ENCODE data around the gene LRRC49.
"Not testable (repeated sequence)": the region's sequence is repeated elsewhere in the genome, so short reads cannot be mapped to it uniquely, and the experiment has no call there.

The LRRC49 gene

DNA sequence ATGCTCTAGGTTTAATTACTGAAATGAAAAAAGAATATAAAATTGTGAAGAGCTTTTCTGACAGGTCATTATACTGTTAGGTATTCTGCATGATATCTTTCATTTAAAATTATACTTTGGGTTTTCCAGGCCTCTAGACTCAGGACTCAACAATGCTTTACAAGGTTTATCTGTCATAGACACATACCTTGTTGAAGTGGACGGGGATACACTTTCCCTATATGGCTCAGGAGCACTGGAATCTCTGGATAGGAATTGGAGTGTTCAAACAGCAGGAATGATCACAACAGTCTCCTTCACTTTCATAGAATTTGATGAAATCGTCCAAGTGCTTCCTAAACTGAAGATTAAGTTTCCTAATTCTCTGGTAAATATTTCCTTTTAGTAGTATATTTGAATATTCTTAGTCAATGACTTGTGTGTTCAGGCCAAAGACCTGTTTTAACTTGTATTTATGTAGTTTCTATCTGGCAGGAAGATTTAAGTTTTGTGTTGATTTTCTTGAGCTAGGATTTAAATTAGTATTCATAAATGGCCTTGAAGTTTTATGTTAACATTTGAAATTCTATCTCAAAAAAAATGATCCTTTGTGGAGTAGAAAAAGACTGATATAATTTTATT, 115.7 kb downstream of the LRRC49 start:
- H3K27me3 Mint-ChIP-seq, result no peaks in the 10 kb centered on the region
- H3K4me3 Mint-ChIP-seq, result no peak overlapping the region
- no peaks in the 10 kb centered on the region for H3K36me3 Mint-ChIP-seq (ENCODE audit: low read depth)
- intact Hi-C loops (cut with micrococcal nuclease), result no loop called here
- H3K27ac Mint-ChIP-seq, result no peak overlapping the region
- no peaks in the 10 kb centered on the region for H3K9me3 Mint-ChIP-seq
- no peaks in the 10 kb centered on the region for H3K4me1 Mint-ChIP-seq (ENCODE audit: low read depth)

DNA sequence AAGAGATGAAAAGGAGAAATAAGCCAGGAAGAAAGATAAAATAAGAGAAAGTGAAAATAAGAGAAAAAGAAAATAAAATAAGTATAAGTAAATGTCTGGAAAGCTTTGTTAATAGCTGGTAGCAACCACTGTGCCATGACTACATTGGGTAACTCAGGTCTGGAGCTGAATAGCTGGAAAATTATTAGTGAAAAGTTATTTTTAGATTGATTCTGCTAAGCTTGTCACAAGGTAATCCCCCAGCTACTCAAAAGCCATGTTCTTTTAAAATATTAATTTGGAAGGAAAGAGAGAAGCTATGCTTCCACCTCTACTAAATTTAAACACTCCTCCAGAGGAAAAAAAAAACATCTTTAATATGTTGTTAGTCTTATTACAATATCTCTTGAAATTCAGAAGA, 117.8 kb downstream of the LRRC49 start:
- H3K27me3 Mint-ChIP-seq, result no peaks in the 10 kb centered on the region
- no peaks in the 10 kb centered on the region for H3K4me1 Mint-ChIP-seq (ENCODE audit: low read depth)
- intact Hi-C loops (cut with micrococcal nuclease), result loop anchor here (10.0 kb wide), 1 partner anchor 424 kb away; no protein-coding TSS in a partner anchor
- H3K4me3 Mint-ChIP-seq, result no peak overlapping the region
- H3K27ac Mint-ChIP-seq, result no peak overlapping the region
- H3K36me3 Mint-ChIP-seq (ENCODE audit: low read depth), result no peaks in the 10 kb centered on the region
- H3K9me3 Mint-ChIP-seq, result no peaks in the 10 kb centered on the region

DNA sequence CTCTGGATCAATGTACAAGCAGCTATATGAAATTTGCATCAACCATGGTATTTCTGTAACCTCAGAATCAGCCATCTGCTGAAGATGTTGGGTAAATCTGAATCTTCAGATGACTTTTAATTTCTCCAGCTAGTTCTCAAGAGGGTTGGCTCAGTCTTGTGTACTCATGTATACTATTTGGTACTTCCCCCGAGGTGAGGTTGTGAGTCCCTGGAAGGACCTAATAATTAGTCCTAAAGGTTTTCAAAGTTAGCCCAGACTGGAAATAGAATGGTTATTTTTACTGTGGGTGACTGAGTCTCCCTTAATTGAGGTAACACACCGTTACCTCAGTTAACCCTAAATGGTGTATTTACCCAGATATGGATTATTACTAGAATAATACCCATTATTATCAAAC, 118.4 kb downstream of the LRRC49 start:
- no peaks in the 10 kb centered on the region for H3K27me3 Mint-ChIP-seq

DNA sequence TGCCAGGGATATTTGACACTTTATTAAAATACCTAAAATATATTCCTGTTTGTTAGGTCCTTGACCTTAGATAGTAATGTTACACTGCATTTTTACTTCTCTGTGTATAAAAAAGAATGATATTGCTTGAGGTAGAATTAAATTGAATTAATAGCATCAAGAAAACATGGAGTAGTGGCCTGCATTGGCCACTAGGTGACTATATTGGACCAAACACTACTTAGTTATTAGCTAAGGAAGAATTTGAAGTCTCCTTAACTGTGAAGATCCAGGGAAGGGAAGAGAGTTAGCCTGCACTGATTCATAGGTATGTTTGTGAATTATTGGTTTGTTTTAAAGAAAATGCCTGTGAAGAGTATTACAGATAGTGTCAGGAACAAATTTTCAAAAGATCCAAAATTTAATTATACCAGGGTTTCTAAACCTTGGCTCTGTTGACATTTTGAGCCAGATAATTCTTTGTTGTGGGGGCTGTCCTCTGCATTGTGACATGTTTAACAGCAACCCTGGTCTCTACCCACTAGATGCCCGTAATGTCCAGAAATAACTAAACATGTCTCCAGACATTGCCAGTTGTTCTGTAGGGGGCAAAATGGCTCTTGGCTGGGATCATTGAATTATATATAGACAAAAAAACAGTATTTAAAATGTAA, 119.0 kb downstream of the LRRC49 start:
- Mint-ChIP-seq H3K9me3 (no peaks in the 10 kb centered on the region), H3K4me3 (no peak overlapping the region), H3K36me3 (ENCODE audit: low read depth) (no peaks in the 10 kb centered on the region), H3K4me1 (ENCODE audit: low read depth) (no peaks in the 10 kb centered on the region), H3K27ac (no peak overlapping the region), H3K27me3 (no peaks in the 10 kb centered on the region)
- intact Hi-C loops (cut with micrococcal nuclease), result loop anchor here (10.0 kb wide), 1 partner anchor 423 kb away; no protein-coding TSS in a partner anchor

More for the DNA sequence above, 118.4 kb downstream of the LRRC49 start:
- Mint-ChIP-seq H3K4me3 (no peak overlapping the region), H3K27ac (no peak overlapping the region), H3K36me3 (ENCODE audit: low read depth) (no peaks in the 10 kb centered on the region), H3K4me1 (ENCODE audit: low read depth) (no peaks in the 10 kb centered on the region), H3K9me3 (no peaks in the 10 kb centered on the region)
- intact Hi-C loops (cut with micrococcal nuclease), result loop anchor here (10.0 kb wide), 1 partner anchor 424 kb away; no protein-coding TSS in a partner anchor

DNA sequence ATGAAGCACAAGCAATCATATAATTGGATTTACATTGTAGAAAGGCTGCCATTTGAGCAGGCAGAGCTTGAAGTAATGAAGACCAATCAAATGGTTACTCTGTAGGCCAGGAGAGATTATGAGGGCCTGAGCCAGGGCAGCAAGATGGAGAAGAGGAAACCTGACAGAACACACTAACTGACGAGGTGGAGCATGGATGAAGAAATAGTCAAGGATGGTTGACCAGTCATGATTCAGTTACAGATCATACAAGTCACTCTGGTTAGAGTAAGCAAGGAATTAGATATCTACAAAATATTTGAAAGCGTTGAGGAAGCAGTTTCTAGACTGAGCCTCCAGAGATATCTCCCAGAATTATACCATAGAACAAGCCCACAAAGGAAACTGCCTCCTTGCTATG, 120.8 kb downstream of the LRRC49 start:
- Mint-ChIP-seq H3K4me3 (no peak overlapping the region), H3K4me1 (ENCODE audit: low read depth) (no peaks in the 10 kb centered on the region), H3K9me3 (no peaks in the 10 kb centered on the region), H3K27me3 (no peaks in the 10 kb centered on the region), H3K27ac (no peak overlapping the region), H3K36me3 (ENCODE audit: low read depth) (no peaks in the 10 kb centered on the region)
- intact Hi-C loops (cut with micrococcal nuclease), result loop anchor here (10.0 kb wide), 1 partner anchor 421 kb away; no protein-coding TSS in a partner anchor

DNA sequence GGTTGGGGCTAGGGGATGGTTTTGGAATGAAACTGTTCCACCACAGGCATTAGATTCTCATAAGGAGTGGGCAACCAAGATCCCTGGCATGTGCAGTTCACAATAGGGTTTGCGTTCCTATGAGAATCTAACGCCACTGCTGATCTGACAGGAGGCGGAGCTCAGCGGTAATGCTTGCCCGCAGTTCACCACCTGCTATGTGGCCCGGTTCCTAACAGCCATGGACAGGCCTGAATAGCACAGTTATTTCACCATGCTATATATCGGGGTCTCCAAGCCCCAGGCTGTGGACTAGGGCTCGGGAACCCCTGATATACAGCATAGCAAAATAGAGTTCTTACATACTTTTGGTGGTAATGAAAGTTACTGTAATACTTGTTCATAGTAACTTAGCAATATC, 122.7 kb downstream of the LRRC49 start:
- Mint-ChIP-seq H3K4me3 (no peak overlapping the region), H3K27ac (no peak overlapping the region), H3K36me3 (ENCODE audit: low read depth) (no peaks in the 10 kb centered on the region), H3K27me3 (no peaks in the 10 kb centered on the region), H3K4me1 (ENCODE audit: low read depth) (no peaks in the 10 kb centered on the region), H3K9me3 (peaks cover 7% of the 10 kb centered on the region)
- intact Hi-C loops (cut with micrococcal nuclease), result loop anchor here (10.0 kb wide), 1 partner anchor 419 kb away; no protein-coding TSS in a partner anchor

DNA sequence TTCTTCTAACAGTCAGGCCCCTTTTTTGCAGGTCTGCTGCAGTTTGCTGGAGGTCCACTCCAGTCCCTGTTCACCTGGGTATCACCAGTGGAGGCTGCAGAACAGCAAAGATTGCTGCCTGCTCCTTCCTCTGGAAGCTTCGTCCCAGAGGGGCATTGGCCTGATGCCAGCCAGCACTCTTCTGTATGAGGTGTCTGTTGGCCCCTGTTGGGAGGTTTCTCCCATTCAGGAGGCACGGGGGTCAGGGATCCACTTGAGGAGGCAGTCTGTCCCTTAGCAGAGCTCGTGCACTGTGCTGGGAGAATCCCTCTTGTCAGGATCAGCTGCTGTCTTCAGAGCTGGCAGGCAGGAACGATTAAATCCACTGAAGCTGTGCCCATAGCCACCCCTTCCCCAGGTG, 138.6 kb downstream of the LRRC49 start:
- H3K9me3 Mint-ChIP-seq, result peaks cover 15% of the 10 kb centered on the region
- H3K4me3 Mint-ChIP-seq; intact Hi-C loops (cut with micrococcal nuclease); H3K27me3 Mint-ChIP-seq; H3K4me1 Mint-ChIP-seq (ENCODE audit: low read depth); H3K36me3 Mint-ChIP-seq (ENCODE audit: low read depth); H3K27ac Mint-ChIP-seq: not testable (repeated sequence)

DNA sequence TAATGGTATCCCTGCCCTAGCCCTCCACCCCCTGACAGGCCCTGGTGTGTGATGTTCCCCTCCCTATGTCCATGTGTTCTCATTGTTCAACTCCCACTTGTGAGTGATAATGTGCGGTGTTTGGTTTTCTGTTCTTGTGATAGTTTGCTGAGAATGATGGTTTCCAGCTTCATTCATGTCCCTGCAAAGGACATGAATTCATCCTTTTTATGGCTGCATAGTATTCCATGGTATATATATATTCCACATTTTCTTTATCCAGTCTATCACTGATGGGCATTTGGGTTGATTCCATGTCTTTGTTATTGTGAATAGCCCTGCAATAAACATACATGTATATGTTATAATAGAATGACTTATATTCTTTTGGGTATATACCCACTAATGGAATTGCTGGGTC, 142.9 kb downstream of the LRRC49 start:
- intact Hi-C loops (cut with micrococcal nuclease); H3K9me3 Mint-ChIP-seq; H3K36me3 Mint-ChIP-seq (ENCODE audit: low read depth); H3K27ac Mint-ChIP-seq; H3K4me1 Mint-ChIP-seq (ENCODE audit: low read depth); H3K4me3 Mint-ChIP-seq; H3K27me3 Mint-ChIP-seq: not testable (repeated sequence)

DNA sequence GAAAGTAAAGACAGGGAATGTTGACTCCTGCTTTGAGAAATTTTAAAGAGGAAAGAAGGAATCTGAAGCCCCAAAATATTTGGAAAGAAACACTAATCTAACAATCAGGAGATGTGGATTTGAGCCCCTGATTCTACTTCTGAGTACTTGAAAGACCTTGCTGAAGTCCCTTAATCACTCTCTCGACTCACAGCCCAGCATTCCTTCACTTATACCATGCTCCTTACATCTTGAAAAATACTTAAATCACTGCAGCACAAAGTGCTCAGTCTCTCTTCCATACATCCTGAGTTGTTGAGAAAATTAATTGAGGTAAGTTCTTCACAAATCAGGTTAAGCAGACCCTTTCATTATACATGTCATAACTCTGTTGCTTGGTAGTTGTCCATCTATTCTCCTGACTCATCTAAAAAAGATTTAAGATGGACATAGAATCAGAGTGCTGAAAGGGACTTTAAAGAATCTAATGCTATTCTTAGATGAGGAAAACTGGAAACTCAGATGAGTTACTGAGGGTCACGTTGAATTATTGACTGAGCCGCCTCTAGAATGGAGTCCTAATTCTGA, 149.8 kb downstream of the LRRC49 start:
- H3K27ac Mint-ChIP-seq, result no peak overlapping the region
- H3K4me3 Mint-ChIP-seq, result no peak overlapping the region
- intact Hi-C loops (cut with micrococcal nuclease), result no loop called here
- no peaks in the 10 kb centered on the region for H3K36me3 Mint-ChIP-seq (ENCODE audit: low read depth)
- no peaks in the 10 kb centered on the region for H3K9me3 Mint-ChIP-seq
- no peaks in the 10 kb centered on the region for H3K4me1 Mint-ChIP-seq (ENCODE audit: low read depth)
- H3K27me3 Mint-ChIP-seq, result no peaks in the 10 kb centered on the region

DNA sequence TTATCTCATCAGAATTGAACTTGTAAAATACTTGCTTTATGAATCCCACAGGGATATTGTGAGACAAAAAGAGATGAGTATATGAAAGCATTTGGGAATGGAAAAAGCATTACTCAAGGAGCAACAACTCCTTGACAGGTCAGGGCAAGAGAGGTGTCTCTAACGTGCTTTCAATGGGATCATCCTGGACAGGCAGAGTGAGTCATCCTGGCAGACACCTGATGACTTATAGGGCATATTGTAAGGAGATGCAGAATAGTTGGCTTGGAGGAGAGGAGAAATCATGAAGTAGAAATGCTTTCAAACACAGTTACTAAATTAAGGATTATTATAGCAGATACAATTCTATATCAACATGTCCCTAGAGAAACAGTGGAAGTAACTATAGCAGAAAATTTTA, 150.7 kb downstream of the LRRC49 start:
- H3K9me3 Mint-ChIP-seq, result no peaks in the 10 kb centered on the region
- no peaks in the 10 kb centered on the region for H3K27me3 Mint-ChIP-seq
- intact Hi-C loops (cut with micrococcal nuclease), result no loop called here
- no peak overlapping the region for H3K4me3 Mint-ChIP-seq
- H3K36me3 Mint-ChIP-seq (ENCODE audit: low read depth), result no peaks in the 10 kb centered on the region
- no peaks in the 10 kb centered on the region for H3K4me1 Mint-ChIP-seq (ENCODE audit: low read depth)
- no peak overlapping the region for H3K27ac Mint-ChIP-seq

DNA sequence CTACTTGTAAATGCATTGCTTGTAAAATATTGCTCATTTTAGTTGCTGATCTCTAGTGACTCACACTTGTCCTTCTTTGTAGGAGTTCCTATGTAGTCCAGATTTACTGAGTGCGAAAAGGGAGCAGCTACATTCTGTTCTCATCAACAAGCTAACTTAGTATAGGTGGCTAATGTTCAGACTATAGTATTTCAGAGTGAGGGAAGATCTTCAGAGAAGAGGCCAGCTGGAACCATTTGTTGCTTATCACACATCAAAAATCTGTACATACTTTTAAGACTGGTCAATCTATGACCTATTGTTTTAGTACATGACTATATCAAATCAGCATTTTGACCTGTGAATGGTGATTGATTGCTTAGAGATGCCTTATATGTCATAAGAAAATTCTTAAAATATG, 151.4 kb downstream of the LRRC49 start:
- Mint-ChIP-seq H3K27me3 (no peaks in the 10 kb centered on the region), H3K4me3 (no peak overlapping the region), H3K36me3 (ENCODE audit: low read depth) (no peaks in the 10 kb centered on the region), H3K4me1 (ENCODE audit: low read depth) (no peaks in the 10 kb centered on the region), H3K27ac (no peak overlapping the region), H3K9me3 (no peaks in the 10 kb centered on the region)
- intact Hi-C loops (cut with micrococcal nuclease), result no loop called here

DNA sequence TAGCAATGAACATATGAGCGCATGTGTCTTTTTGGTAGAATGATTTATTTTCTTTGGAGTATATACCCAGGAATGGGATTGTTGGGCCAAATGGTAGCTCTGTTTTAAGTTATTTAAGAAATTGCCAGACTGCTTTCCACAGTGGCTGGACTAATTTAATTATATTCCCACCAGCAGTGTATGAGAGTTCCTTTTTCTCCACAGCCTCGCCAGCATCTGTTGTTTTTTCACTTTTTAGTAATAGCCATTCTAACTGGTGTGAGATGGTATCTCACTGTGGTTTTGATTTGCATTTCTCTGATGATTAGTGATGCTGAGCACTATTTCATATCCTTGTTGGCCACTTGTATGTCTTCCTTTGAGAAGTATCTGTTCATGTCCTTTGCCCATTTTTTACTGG, 153.5 kb downstream of the LRRC49 start:
- H3K27ac Mint-ChIP-seq; H3K9me3 Mint-ChIP-seq; H3K27me3 Mint-ChIP-seq; H3K36me3 Mint-ChIP-seq (ENCODE audit: low read depth); H3K4me1 Mint-ChIP-seq (ENCODE audit: low read depth); H3K4me3 Mint-ChIP-seq; intact Hi-C loops (cut with micrococcal nuclease): not testable (repeated sequence)

DNA sequence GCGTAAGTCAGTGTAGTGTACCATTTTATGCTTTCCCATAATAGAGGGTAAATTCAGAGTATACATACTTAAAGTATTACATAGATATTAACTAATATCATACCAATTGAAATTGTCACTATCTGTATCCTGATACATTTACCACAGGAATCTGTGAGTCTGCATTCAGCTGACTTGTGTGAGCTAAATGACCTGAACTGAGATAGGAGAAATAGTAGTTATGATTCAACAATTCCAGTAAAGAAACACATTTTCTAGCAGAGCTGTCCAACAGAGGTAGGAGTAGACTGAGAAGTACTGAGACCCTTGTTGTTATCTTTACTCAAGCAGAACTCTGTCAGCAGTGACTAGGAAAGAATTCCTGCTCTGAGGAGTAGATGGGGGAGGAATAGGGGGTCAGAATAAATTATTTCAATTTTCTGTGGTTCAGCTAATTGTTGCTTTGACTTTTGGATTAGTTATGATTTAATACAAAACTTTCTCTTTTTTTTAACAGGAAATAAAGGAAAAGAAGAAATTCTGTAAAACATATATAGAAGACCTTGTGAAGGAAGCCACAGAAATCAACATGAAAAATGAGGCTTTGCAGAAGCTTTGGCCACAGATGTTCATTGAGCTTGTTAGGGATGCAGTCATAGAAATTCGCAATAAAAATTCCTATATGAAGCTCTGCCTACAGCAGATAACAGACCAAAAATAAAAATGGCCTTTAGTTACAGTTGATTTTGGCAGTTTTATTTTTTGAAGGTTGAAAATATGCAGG, 156.5 kb downstream of the LRRC49 start:
- Mint-ChIP-seq H3K27me3 (no peaks in the 10 kb centered on the region), H3K4me3 (no peak overlapping the region), H3K4me1 (ENCODE audit: low read depth) (no peaks in the 10 kb centered on the region), H3K27ac (no peak overlapping the region), H3K9me3 (no peaks in the 10 kb centered on the region), H3K36me3 (ENCODE audit: low read depth) (no peaks in the 10 kb centered on the region)
- intact Hi-C loops (cut with micrococcal nuclease), result no loop called here
